ENCODE results near the gene DNPH1. TPM values are rescaled to one million over a fixed set of nuclear protein-coding genes. Genes with fewer than 3 reads are reported as not detected.
A peak's percentile ranks its signal among the peaks of the same experiment; 100 is the strongest.

The DNPH1 gene
- total RNA-seq, 4 donors from 2014 or later, result 16.1 to 367 (median 128) TPM

DNA sequence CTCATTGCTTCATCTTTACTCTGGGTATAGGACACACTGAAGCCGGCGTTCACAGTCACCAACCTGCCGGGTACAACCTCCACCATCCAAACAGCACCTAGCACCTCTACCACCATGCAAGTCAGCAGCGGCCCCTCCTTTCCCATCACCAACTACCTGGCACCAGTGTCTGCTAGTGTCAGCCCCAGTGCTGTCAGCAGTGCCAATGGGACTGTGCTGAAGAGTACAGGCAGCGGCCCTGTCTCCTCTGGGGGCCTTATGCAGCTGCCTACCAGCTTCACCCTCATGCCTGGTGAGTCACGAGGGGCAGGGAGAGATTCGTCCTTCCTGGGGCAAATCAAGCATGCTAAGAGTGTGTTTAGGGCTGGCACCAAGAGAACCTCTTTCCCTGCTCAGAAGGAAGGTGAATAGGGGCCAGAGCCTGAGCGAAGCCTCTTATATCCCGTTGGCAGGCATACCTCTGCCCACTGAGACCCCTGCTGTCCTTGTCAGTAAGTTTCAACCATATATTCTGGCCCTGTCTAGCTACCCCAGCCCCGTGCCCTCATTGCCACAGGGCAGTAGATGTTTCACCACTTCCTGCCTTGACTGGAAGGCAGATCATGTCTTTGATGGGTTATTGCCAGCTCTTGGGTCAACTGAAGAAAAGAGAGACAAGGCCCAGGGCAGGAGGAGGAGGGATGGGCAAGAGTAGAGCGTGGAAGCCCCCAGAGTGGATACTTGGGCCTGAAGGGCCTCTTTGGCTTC, 53.4 kb downstream of the DNPH1 start:
- intact Hi-C loops (cut with DNase I; ENCODE audit: low total_unique reads), result no loop called here
- no peak for DNase-seq
- in situ Hi-C loops (cut with MboI; ENCODE audit: low pct_ligation_motif_present in 1 of 4, low pct_unique_long_range_greater_than_20kb in 1 of 4, low sequenced_read_pairs in 3 of 4), result no loop called here

More for the DNA sequence above, 53.4 kb downstream of the DNPH1 start:
- 94% methylated on average over 11 of the region's 11 CpGs; no CpG with 5 or more reads in 1 of the 2 donors for WGBS, 2 donors (ENCODE audit: low coverage in 1 of 2)
- Histone ChIP-seq H3K27me3 (no peaks in the 10 kb centered on the region), H3K36me3 (peaks cover 0 to 29% (median 8%) of the 10 kb centered on the region in 4 donors), H3K4me3 (no peak overlapping the region), H3K4me1 (peaks cover 14 to 32% (median 30%) of the 10 kb centered on the region in 4 donors), H3K27ac (peak overlapping the region; percentile 95 to 99 (median 97)), H3K9me3 (no peaks in the 10 kb centered on the region)
- TF ChIP-seq EP300 (IDR thresholded peaks at IDR 0.05; ENCODE audit: low read depth) (no peak), POLR2A (IDR thresholded peaks at IDR 0.05) (no peak), POLR2AphosphoS5 (IDR thresholded peaks at IDR 0.05) (no peak)
- TF ChIP-seq, protein P1, sequence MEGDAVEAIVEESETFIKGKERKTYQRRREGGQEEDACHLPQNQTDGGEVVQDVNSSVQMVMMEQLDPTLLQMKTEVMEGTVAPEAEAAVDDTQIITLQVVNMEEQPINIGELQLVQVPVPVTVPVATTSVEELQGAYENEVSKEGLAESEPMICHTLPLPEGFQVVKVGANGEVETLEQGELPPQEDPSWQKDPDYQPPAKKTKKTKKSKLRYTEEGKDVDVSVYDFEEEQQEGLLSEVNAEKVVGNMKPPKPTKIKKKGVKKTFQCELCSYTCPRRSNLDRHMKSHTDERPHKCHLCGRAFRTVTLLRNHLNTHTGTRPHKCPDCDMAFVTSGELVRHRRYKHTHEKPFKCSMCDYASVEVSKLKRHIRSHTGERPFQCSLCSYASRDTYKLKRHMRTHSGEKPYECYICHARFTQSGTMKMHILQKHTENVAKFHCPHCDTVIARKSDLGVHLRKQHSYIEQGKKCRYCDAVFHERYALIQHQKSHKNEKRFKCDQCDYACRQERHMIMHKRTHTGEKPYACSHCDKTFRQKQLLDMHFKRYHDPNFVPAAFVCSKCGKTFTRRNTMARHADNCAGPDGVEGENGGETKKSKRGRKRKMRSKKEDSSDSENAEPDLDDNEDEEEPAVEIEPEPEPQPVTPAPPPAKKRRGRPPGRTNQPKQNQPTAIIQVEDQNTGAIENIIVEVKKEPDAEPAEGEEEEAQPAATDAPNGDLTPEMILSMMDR (IDR thresholded peaks at IDR 0.05), result no peak

Other genes with a start within 250 kb of the DNPH1 start
- gene PPP2R5D, start 244.9 kb downstream of the DNPH1 start, total RNA-seq, result 10 to 100 TPM; 38.0 to 87.5 (median 52.9) TPM
- gene MEA1, start 215.5 kb downstream of the DNPH1 start, total RNA-seq, result 10 to 100 TPM; 21.7 to 54.2 (median 37.3) TPM
- 10 to 100 TPM; 54.6 to 67.3 (median 63.2) TPM for gene KLHDC3, start 215.2 kb downstream of the DNPH1 start, total RNA-seq
- 100 to 1,000 TPM in 1 of 4 donors, 10 to 100 TPM in 3; 32.2 to 200 (median 40.5) TPM for gene RRP36, start 207.9 kb downstream of the DNPH1 start, total RNA-seq
- gene CUL7, start 175.6 kb downstream of the DNPH1 start, total RNA-seq, result 10 to 100 TPM; 13.0 to 29.3 (median 15.7) TPM
- gene MRPL2, start 170.0 kb downstream of the DNPH1 start, total RNA-seq, result 10 to 100 TPM in 3 of 4 donors, 1 to 10 TPM in 1; 5.8 to 54.2 (median 34.3) TPM
- gene KLC4, start 169.8 kb downstream of the DNPH1 start, total RNA-seq, result 100 to 1,000 TPM in 3 of 4 donors, 10 to 100 TPM in 1; 91.9 to 296 (median 159) TPM
- gene PTK7, start 153.2 kb downstream of the DNPH1 start, total RNA-seq, result 10 to 100 TPM in 1 of 4 donors, 1 to 10 TPM in 3; 2.2 to 34.6 (median 6.0) TPM
- 10 to 100 TPM; 26.7 to 32.6 (median 29.6) TPM for gene SRF, start 58.2 kb downstream of the DNPH1 start, total RNA-seq
- 10 to 100 TPM; 41.1 to 69.9 (median 50.3) TPM for gene CUL9, start 47.3 kb downstream of the DNPH1 start, total RNA-seq
- 1 to 10 TPM in 1 of 4 donors, under 1 TPM in 3; 0.20 to 1.1 (median 0.36) TPM for gene TTBK1, start 14.0 kb upstream of the DNPH1 start, total RNA-seq
- gene SLC22A7, start 68.8 kb upstream of the DNPH1 start, total RNA-seq, result not detected
- 1 to 10 TPM in 1 of 4 donors, under 1 TPM in 1, not detected in 2; 0.82 to 1.4 TPM for gene CRIP3, start 79.3 kb upstream of the DNPH1 start, total RNA-seq
- 10 to 100 TPM; 13.0 to 17.5 (median 15.4) TPM for gene ZNF318, start 140.2 kb upstream of the DNPH1 start, total RNA-seq
- 10 to 100 TPM; 28.0 to 56.9 (median 33.7) TPM for gene ABCC10, start 198.1 kb upstream of the DNPH1 start, total RNA-seq
- 1 to 10 TPM in 1 of 4 donors, under 1 TPM in 1, not detected in 2; 0.95 to 1.1 TPM for gene DLK2, start 226.1 kb upstream of the DNPH1 start, total RNA-seq
- gene TJAP1, start 248.1 kb upstream of the DNPH1 start, total RNA-seq, result 10 to 100 TPM; 10.9 to 22.4 (median 17.9) TPM

Data from transverse colon (tissue), 4 donors.